Measurements from ENCODE around the gene DYNLRB1.

DYNLRB1 gene

DNA sequence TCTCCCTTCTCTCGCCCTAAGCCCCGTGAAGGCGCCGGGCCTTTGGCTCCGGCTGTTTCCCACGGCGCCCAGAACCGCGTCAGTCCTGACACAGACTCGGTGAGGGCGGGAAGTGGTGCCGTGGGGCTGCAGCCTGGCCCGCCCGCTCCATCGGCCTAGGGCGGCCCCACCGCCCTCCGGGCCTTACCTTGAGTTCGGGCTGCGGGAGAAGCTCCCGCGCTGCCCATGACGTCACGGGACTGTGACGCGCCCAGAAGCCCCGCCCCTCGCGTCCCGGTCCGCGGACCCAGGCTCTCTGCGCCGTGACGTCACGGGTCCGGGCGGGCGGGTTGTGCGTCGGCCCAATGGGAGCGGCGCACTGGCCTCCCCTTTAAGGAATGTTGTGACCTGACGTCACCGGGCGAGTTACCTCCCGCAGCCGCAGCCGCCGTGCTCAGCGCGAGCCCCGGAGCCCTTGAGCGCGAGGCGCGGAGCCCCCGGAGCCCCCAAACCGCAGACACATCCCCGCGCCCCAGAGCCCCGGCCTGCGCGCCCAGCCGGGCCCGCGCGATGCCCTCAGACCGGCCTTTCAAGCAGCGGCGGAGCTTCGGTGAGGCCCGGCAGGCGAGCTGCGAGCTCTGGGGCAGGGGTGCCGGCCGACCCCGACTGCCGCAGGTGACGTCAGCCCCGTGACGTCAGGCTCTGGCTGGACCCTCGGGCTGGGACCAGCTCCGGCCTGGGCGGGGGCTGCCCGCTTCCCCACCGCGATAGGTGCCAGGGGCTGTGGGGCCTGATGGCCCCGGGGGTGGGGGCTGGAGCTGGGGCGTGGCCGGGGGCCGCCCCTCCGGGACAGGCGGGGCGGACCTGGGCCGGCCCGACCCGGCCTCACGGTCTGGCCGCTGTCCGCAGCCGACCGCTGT is 42.3 kb downstream of the DYNLRB1 start, which contains the start of gene MAP1LC3A:
TSS of gene MAP1LC3A (plus strand) at position 399 of the 899 bp plus-strand sequence. CDS start at position 550, 151 bp downstream.
- peak; percentile 91 for DNase-seq (ENCODE audit: low read depth, low spot score)

DNA sequence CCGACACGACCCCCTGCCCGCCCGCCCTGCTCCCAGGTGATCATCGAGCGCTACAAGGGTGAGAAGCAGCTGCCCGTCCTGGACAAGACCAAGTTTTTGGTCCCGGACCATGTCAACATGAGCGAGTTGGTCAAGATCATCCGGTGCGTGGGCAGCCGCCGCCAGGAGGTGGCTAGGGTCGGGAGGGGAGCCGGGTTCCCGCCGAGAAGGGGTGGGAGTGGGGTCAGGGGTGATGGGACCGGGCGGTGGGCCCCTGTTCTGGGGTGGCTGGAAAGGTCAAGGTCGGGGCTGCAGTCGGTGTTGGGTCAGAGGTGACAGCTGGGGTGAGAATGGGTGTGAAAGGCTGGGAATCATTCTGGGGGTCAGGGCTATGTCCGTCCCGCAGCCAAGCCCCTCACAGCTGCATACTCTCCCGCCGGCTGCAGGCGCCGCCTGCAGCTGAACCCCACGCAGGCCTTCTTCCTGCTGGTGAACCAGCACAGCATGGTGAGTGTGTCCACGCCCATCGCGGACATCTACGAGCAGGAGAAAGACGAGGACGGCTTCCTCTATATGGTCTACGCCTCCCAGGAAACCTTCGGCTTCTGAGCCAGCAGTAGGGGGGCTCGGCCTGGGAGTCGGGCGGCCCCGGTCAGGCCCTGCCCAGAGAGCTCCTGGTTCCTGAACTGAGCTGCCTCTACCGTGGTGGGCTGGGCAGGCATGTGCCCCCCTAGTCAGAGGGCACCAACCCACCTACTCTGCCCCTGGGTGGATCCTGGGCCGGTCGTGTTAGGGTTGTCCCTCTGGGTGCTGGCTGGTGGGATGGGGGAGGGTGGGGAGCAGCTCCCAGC is 43.3 kb downstream of the DYNLRB1 start:
- no peak for DNase-seq (ENCODE audit: low read depth, low spot score)

DNA sequence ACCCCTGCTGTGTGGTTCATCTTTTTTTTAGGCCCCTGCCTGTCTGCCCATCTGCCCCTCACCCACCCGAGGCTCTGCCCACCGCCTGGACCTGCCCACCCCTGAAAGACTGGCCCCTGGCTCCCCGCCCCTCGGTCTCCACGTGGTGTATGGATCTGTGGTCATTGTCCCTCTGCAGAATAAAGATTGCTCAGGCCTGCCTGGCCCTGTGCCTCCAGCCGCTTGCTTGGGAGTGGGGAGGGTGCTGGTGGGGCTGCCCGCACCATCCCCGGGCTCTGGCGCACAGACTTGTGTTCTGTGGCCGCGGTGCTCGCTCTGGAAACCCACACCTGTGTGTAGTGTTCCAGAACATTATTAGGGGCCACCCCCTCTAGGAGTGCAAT is 43.9 kb downstream of the DYNLRB1 start:
- no peak for DNase-seq (ENCODE audit: low read depth, low spot score)

DNA sequence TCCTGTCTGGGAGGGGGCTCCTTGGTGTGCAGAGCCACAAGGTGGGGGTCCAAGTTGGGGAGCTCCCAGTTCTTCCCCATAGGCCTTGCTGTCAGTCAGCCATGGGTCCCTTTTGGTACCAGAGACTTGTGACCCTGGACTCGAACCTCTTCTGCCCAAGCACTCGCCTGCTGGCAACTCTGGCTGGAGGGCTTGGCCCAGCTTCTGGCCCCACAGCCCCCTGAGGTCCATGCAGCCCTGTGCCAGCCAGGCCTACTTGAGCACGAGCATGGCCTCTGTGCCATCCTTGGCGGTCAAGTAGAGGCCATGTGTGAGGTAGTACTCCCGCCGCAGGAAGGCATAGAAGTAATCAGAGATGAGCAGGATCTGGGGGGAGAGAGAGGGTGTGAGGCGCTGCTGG is 44.4 kb downstream of the DYNLRB1 start:
- DNase-seq (ENCODE audit: low read depth, low spot score) = no peak

DNA sequence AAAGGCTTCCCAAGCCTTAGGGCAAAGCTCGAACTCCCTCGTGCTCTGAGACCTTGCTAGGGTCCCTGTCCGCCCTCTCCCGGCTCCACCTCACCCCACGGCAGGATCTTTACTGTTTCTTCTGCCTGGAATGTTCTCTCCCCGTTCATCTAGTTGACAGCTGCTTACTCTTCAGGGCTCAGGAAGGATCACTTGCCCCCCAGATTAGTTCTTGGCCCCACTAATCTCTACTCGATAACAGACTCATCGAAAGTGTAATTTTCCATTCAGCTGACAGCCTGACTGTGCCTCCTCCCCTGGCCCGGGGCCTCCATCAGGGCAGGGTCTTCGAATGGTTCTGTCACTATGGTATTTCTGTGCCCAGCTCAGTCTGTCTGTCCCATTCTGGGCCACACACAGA is 45.4 kb downstream of the DYNLRB1 start:
- no peak for DNase-seq (ENCODE audit: low read depth, low spot score)

DNA sequence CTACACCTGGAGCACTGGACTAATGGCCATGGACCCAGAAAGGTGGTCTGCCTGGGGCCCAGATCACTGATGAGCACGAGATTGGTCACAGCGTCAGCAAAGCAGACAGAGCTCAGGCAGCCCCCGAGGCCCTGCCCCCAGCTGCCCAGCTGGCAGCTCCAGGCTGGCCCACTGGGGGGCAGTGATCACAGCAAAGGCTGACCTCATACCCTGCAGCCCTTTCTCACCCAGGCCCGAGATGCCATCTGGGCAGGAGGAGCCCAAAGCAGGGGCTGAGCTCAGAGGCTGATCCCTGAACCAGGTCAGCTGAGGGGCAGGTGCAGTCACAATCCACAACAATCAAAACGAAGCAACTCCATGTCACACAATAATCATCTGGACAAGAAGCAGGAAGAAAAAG is 46.4 kb downstream of the DYNLRB1 start:
- no peak for DNase-seq (ENCODE audit: low read depth, low spot score)

DNA sequence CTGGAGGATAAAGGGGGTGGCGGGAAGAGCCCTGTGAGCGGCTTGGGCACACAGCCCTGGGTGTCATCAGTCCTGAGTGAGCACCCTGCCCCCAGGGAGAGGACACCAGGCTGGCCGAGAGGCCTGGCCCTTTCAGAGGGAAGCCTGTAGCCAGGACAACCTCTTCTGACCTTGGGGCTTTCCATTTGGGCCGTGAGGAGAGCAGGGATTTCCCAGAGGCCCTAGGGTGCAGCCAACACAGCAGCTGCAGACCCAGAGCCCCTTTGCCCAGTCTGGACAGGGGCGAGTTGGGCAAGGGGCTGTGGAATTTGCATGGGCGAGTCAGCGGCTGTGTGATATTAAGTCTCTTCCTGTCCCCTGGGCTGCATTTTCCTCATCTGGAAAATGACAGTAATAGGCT is 48.6 kb downstream of the DYNLRB1 start:
- DNase-seq (ENCODE audit: low read depth, low spot score) = no peak

DNA sequence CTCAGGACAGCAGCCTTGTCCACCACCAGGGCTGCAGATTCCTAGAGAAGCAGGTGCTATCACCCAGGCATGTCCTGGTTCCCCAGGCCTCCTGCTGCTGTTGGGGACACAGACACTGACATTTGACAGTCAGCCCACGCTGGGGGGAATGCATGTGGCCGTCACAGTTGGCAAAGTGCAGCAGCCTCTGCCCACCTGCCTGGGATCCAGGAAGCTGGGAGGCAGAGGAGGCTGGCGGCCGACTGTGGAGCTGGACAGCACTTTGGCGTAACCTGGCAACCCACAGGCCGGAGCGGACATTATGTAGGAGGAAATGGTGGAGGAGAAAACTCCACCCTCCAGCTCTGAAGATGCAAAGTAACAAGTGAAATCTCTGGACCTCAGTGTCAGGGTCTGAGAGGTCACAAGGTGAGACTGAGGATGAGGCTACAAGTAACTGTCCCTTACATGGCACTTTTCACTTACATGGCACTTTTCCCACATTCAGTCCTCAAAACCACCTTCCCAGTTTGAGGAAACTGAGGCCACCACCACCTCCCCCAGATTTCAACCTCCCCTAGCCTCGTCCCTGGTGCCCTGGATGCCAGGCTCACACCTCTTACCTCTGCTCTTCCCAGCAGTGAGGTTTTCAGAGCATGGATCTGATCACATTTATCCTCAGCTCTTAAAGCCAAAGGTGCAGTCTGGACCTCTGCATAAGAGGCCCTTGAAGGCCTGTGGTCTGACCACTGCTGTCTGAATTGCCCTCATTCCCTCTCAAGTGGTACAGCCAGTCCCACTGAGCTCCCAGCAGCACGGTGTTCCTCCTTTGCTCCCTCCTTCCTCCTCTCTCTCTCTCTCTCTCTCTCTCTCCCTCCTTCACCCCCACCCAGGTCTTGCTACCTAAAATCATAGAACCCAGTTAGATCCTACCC is 51.0 kb downstream of the DYNLRB1 start:
- no peak for DNase-seq (ENCODE audit: low read depth, low spot score)

DNA sequence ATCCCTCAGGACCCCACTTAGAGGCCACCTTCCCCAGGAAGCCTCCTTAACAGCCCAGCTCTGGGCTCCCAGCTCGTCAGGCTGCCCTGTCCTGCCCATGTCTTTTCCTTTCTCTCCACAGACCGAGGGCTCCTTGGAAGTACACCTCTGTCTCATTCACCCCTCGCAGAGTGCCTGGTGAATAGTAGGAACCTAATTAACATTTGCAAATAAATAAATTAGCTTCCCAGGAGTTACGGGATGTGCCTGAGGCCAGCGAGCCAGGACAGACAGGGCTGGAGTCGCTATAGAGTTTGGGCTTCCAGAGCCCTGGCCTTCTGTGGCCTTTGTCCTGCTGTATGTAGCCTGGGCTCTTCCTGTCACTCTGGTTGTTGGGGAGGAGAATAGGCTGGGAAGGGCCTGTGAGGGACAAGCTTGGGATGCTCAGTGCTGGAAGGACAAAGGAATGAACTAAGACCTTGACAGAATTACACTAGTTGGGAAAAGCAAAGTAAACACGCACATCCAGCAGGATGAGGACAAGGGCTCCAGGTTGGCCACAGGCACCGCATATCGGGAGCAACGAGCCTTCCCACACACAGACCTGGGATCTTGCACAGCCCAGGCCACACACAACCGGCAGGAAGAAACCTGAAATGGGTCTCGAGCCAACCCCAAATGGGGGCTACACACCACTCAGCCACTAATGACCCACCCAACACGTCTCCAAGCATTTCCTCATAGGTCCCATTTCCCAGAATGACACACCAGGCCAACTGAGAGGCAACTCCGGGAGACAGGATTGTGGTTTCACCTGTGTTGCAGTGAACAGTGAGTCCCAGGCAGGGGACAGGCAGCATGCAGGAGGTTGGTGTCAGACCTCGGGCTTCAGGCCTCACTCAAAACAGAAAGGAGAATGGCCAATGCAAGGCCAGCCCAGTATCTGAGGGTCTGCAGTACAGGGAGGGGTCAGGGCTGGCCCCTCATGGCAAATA is 52.0 kb downstream of the DYNLRB1 start:
- no peak for DNase-seq (ENCODE audit: low read depth, low spot score)

DNA sequence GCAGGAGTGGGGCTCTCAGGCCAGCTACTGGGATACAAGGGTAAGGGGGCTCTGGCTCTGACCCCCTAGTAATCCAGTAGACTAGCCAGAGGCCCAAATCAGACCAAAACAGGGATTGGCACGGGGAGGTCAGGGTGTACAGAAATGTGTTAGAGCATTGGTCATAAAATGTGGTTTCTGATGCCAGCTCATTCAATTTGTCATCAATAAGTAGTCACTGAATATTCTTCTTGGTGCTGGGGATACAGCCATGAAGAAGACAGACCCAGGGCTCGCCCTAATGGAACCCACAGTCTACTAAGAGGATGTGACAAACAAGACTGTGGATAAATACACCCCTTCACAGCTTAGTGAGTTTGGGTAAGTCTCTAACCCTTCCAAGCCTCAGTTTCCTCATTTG is 53.4 kb downstream of the DYNLRB1 start:
- no peak for DNase-seq (ENCODE audit: low read depth, low spot score)

DNA sequence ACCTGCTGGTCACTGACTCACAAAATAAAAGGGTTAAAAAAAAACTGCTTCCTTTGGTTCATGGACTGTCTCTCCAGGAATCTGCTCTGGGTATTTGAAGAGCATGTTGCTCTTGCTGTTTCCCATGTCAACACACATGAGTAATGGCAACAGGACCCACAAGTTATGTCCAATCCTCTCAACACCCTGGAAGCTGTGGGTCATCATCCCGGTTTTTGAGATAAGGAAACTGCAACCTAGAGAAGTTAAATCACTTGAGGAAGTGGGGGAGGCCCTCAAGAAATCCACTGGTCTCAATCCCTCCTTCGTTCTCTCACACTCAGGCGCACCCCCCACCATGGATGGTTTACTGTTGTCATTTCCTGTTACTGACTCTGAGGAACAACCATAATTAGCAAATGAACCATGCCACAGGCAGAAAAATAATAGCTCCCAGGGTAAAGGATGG is 54.7 kb downstream of the DYNLRB1 start:
- DNase-seq (ENCODE audit: low read depth, low spot score) = no peak

DNA sequence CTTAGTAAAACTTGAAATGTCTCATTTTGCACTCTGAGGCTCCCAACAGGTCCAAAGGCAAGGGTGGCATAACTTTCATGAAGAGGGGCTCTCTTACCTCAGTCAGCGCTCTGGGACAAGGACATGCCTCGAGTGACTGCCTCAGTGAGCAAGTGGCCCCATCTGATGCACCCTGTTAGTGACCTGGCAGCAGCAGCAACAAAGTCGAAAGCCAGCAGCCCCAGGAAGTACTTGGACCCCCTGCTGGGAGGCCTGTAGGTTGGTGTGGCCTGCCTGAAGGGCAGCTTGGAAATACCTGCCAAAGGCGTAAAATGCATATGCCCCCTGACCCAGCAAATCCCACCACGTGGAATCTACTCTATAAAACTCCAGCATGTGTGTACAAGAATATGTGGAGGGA is 55.5 kb downstream of the DYNLRB1 start:
- DNase-seq (ENCODE audit: low read depth, low spot score) = no peak

DNA sequence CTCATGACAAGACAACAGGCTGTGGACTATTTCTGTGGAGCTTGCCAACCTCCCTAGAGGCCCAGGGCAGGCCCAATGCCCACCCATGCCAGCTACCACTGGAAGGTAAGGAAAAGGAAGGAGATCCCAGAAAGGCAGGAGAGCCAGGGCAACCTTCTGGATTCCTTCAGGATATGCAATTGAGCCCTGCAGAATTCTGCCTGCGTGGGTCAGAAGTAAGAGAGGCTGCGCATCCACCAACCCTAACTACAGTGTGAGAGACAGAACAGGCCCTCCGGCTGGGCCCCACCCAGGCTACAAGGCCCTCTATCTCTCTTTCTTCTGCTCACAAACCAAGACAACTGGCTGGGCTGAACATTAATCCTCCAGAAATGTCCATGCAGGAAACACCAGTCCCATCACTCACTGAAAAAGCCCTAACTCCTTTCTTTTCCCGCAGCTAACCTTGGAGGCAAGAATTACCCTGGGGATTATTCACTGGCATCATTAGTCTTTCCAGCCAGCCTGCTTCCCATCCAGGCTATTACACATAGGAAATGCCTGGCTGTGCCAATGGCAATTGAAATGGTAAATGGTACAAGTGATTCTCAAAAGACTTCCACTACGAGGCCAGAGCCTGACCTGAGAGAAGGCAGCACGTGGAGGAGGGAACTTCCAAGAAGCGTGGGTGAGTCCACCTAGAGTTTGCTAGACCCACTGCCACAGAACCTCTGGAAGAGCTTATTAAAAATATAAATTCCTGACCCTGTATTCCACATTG is 57.5 kb downstream of the DYNLRB1 start:
- no peak for DNase-seq (ENCODE audit: low read depth, low spot score)

DNA sequence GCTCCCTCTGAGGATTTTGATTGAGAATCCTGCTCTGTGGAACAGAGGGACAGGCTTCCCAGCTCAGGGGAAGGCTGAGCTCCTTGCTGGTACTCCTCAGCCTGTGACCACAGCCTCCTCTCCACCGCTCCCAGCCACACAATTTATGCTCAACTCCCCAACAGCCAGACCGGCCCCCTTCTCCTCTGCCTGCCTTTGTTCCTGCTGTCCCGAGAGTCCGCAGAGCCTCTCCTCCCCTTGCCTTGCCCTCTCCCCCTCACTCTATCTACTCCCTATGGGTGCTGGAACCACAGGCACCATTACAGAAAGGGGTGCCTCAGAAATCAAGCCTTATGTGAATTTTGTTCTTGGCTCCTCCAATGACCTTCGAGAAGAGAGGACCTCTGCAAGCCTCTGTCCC is 58.2 kb downstream of the DYNLRB1 start:
- DNase-seq (ENCODE audit: low read depth, low spot score) = no peak

DNA sequence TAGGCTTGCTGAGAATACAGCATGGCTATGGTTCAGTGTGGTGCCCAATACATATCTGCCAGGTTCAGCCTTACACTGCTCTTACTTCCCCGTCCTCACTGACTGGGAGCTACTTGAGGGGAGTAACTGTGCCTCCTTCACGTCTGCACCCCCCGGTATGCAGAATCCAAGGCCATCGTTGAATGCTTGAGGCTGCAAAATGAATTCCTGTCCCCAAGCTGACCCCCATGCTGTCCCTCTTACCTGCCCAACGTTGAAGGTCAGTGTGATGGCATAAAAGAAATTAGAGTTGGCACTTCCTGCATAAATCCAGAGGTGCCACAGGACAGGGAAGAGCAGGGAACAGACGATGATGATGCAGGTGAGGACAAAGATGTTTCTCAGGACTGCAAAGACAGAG is 58.6 kb downstream of the DYNLRB1 start:
- no peak for DNase-seq (ENCODE audit: low read depth, low spot score)

DNA sequence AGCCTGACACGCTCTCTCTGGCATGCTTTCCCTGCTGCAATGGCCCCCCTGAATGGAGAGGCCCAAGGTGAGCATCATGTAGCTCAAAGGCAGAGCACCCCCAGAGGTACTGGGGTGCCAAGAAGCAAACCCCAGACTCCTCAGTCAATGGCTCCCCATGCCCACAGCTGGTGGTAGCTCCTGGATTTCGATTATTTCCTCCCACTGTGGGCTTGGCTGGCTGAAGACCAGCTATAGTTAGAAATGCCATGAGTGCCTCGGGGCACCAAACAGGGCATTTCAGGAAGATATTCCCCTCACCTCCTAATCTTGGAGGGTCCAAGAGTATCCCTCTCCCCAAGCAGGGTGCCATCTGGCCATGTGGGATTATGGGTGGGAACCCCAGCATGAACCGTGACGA is 59.0 kb downstream of the DYNLRB1 start:
- no peak for DNase-seq (ENCODE audit: low read depth, low spot score)

DNA sequence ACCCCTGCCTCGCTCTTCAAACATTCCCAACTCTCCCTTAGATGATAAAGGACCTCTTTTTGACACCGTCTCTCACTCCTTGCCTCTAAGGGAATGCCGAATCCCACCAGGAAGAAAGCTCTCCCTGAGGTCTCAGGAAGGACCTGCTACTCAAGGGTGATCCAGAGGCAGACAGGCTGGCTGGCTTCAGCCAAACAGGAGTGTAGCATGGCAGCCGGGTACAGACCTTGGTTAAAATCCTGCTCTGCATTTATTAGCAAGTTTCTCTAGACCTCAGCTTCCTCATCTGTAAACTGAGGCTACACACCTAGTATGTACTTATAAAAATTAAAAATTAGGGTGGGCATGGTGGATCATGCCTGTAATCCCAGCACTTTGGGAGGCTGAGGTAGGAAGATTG is 59.5 kb downstream of the DYNLRB1 start:
- DNase-seq (ENCODE audit: low read depth, low spot score) = no peak

DNA sequence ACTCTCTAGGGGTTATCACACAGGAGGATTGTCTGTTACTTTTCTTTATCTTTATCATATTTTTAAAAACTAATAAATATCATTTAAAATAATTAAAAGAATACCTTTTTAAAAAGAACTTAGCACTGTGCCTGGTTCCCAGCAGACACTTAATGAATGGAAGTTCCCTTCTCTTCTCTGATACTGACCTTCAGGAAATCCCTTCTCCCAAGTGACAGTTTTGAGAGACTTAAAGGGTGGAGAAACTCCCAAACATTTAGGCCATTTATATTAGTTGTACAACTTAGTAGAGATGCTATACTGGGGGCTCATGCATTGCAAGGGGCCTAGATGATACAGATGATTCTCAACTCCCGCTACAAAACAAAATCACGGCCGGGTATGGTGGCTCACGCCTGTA is 60.8 kb downstream of the DYNLRB1 start:
- no peak for DNase-seq (ENCODE audit: low read depth, low spot score)

DNA sequence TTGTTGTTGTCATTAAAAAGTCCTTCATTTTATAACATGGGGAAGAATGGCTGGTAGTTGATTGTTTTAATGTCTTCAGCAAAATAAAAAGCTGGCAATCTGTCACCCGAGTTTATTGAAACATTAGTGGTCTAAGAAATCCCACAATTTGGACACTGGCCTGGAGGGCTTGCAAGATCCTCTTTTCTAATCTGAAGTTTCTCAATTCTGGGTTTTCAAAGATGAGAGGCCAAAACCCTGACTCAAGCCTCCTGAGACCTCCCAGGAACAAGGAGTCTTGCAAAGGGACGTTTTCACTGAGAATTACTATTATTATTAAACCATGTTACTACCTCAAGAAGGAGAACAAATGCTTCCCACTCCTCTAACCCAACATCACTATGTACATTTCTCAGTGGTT is 61.8 kb downstream of the DYNLRB1 start:
- no peak for DNase-seq (ENCODE audit: low read depth, low spot score)

DNA sequence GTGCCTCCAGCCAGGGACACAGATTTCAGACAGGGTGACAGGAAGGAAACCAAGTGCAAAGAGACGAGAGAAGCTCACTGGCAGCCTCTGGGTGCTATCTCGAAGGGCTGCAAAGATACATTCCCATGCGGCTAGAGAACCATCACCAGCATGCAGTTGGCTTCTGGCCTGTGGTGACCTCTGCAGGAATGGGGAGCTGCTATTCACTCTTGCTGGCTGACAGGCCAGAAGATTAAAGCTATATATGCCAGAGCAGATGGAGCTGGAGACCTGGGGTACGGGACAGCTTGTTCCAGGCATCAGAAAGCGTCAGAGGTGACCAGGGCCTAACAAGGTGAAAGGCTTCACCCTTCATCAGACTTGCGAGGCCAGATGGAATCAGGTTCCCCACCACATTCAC is 62.3 kb downstream of the DYNLRB1 start:
- DNase-seq (ENCODE audit: low read depth, low spot score) = no peak

Measured in smooth muscle cell of the brain vasculature (primary cell).